Stimulated activated CD8-positive, alpha-beta memory T cell treated with anti-CD3 and anti-CD28 coated beads, Interleukin-12 subunit alpha, Interleukin-12 subunit beta, amount 100 ng/mL, for 1 hour (primary cell): ENCODE results near the gene CELSR1.
A peak's percentile ranks its signal among the peaks of the same experiment; 100 is the strongest.

Experiments
- DNase-seq: peaks from one replicate; pipeline ENCODE4 v3.0.0-alpha.2; 2020; ENCODE audit warnings: low read depth

The CELSR1 gene

GRCh38 chr22:46376111-46376510 is 161.3 kb downstream of the CELSR1 start:
- DNase-seq: no peak

- DNase-seq: no peak
These were observed 162.6 kb downstream of the CELSR1 start for GRCh38 chr22:46374663-46375474.

- DNase-seq: no peak
These were observed 163.3 kb downstream of the CELSR1 start for GRCh38 chr22:46373921-46374662.

- no peak for DNase-seq
These were observed 164.3 kb downstream of the CELSR1 start for GRCh38 chr22:46373159-46373558.

GRCh38 chr22:46372686-46373085 is 164.7 kb downstream of the CELSR1 start:
- no peak for DNase-seq

- no peak for DNase-seq
These were observed 165.7 kb downstream of the CELSR1 start for GRCh38 chr22:46371623-46372226.

- DNase-seq: peak; percentile 33
These were observed 166.7 kb downstream of the CELSR1 start for GRCh38 chr22:46370584-46371291.

- no peak for DNase-seq
These were observed 167.5 kb downstream of the CELSR1 start for GRCh38 chr22:46369716-46370583.

- no peak for DNase-seq
These were observed 168.3 kb downstream of the CELSR1 start for GRCh38 chr22:46368871-46369715.

- DNase-seq: no peak
These were observed 169.0 kb downstream of the CELSR1 start for GRCh38 chr22:46368422-46368821.

GRCh38 chr22:46367707-46368191 is 169.7 kb downstream of the CELSR1 start:
- peak; percentile 54 for DNase-seq

- DNase-seq: no peak
These were observed 170.4 kb downstream of the CELSR1 start for GRCh38 chr22:46366801-46367706.

- no peak for DNase-seq
These were observed 171.1 kb downstream of the CELSR1 start for GRCh38 chr22:46366327-46366731.

GRCh38 chr22:46365166-46365624 is 172.2 kb downstream of the CELSR1 start:
- DNase-seq: no peak

- DNase-seq: no peak
These were observed 172.9 kb downstream of the CELSR1 start for GRCh38 chr22:46364341-46365165.

- no peak for DNase-seq
These were observed 173.7 kb downstream of the CELSR1 start for GRCh38 chr22:46363611-46364321.

GRCh38 chr22:46362934-46363515 is 174.4 kb downstream of the CELSR1 start:
- no peak for DNase-seq
